HG03342 (cell line): Measurements from ENCODE around the gene CNOT3.
"Not testable (repeated sequence)": the region's sequence is repeated elsewhere in the genome, so short reads cannot be mapped to it uniquely, and the experiment has no call there.

Experiments
- ATAC-seq: cut with Tn5 transposase; IDR thresholded peaks from one replicate; pipeline ENCODE4 v1.9.1; 2021; ENCODE audit warnings: mild to moderate bottlenecking, moderate library complexity; ENCODE audit not compliant: unreplicated experiment

CNOT3 gene

DNA sequence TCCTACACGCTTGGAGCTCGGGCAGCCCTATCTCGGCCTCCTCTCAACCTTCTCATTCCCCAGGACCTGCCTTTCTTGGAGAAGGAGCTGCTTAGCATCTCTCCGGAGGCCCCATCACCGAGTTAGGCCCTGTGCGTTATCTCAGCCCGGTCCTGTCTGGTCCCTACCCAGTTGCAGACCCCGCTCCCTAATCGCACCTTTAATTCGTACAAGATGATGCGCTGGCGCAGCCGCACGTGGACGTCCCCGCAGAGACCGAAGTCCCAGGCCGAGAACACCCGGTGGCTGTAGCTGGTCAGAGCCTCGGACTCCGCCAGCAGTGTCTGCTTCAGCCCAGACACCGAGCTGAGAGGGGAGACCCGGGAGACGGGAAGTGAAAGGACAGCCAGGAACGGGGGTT, 27.7 kb downstream of the CNOT3 start:
- ATAC-seq, result no peak

DNA sequence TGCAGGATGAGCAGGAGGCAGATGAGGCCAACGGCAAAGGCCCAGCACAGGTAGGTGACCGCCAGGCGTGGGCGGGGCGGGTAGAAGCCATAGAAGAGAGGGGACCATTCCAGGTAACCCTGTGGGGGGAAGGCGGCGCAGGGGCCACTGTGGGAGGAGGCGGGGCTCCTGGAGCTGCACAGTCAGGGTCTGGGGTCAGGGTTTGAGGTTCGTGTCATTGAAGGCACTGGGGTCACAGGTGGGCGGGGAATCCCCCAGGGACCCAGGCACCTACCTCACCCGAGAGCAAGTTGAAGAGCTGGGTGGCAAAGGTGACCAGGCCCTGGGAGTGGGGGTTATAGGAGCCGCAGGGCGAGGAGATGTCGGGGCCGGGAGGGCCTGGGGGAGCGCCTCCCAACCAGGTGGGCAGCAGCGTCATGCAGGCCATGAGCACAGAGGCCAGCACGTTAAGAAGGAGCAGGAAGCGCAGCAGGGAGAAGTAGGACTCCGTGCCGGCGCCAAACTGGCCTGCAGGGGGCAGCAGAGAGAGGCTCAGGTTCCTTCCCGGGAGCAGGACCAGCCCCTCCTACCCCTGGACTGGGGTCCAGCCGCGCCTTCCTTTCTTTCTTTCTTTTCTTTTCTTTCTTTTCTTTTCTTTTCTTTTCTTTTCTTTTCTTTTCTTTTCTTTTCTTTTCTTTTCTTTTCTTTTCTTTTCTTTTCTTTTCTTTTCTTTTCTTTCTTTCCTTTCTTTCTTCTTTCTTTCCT, 30.8 kb downstream of the CNOT3 start:
- ATAC-seq, result no peak

DNA sequence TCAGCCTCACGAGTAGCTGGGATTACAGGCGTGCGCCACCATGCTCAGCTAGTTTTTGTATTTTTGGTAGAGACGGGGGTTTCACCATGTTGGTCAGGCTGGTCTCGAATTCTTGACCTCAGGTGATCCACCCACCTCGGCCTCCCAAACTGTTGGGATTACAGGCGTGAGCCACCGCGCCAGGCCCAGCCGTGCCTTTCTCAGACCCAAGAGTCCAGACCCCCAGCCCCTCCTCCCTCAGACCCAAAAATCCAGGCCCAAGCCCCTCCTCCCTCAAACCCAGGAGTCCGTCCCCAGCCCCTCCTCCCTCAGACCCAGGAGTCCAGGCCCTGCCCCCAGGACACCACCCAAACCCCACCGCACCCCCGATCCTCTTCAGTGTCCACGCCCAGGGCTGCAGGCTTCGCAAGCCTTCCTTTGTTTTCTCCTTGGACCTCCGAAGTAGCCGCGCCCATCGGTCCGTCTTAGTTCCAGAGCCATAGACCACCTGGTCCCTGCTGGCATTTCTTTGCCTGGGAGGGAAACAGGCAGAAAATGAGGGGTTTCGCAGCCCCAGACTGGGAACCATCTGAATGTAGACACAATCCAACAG, 31.7 kb downstream of the CNOT3 start:
- no peak for ATAC-seq

DNA sequence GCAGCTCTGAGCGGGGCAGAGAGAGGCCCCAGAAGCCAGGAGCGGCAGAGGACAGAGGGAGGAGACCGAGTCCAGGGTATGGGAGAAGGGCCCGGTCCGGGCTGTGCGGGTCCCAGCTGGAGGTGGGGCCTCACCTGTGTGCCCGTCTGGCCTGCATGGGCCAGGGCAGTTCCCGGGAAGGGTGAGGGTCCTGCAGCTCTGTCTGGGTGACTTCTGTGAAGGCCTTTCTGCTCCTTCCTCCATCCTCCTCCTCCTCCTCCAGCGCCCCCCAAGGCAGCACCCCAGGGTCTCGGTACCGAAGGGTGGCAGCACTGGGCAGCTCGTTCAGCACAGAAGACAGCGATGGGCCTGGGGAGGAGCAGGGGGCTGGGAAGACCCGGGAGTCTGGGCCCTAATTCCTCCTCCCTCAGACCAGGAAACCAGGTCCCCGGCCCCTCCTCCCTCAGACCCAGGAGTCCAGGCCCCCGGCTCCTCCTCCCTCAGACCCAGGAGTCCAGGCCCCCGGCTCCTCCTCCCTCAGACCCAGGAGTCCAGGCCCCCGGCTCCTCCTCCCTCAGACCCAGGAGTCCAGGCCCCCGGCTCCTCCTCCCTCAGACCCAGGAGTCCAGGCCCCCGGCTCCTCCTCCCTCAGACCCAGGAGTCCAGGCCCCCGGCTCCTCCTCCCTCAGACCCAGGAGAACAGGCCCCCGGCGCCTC, 34.3 kb downstream of the CNOT3 start:
- not testable (repeated sequence) for ATAC-seq

DNA sequence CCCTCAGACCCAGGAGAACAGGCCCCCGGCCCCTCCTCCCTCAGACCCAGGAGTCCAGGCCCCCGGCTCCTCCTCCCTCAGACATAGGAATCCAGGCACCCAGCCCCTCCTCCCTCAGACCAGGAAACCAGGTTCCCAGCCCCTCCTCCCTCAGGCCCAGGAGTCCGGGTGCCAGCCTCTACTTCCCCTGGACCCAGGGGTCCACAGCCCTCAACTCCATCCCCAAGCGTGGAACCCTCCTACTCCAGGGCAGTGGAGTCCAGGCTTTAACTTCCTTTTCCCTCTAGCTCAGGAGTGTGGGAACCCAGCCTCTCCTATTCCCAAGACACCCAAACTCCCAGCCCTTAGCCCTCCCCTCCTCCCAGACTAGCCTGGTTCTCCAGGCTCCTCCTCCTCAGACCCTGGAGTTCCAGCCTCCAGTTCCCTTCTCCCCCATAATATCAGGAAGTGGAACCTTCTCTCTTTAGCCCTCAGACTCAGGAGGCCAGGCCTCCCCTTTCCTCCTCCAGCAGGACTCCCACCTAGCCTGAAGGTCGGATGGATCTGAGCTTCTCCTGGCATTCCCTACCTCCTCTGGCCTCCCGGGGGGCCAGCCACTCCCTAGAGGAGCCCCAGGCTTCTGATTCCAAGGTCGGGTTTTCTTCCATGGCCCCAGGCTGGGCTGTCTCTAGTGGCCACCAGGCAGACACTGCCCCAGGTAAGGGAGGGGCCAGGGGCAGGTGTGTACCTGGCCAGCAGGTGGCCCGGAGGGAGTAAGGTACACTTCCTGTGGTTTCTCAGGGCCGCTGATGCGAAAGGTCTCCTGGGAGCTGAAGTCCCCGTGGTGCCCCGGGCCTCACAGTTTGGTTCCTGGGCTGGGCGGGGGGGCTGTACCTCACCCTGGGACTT, 35.2 kb downstream of the CNOT3 start, which contains the start of gene TMC4:
TMC4 (minus strand) TSS at position 690 of the 888 bp plus-strand sequence; CDS start at position 647, 43 bp downstream.
- ATAC-seq, result no peak

DNA sequence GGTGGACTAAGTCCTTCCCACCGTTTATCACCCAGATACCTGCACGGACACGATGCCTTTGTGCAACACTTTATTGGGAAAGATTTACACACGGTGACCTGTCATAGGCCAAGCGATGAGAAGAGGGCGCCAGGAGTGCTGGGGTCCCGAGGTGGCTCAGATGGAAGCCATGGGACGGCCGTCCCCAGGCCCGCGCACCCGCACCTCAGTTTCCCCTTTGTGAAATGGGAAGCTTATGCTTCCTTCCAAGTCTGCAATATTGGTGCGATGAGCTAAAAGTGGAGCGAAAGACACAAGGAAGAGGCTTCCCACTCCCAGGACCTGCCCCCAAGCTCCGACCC, 35.8 kb downstream of the CNOT3 start:
- ATAC-seq, result no peak

DNA sequence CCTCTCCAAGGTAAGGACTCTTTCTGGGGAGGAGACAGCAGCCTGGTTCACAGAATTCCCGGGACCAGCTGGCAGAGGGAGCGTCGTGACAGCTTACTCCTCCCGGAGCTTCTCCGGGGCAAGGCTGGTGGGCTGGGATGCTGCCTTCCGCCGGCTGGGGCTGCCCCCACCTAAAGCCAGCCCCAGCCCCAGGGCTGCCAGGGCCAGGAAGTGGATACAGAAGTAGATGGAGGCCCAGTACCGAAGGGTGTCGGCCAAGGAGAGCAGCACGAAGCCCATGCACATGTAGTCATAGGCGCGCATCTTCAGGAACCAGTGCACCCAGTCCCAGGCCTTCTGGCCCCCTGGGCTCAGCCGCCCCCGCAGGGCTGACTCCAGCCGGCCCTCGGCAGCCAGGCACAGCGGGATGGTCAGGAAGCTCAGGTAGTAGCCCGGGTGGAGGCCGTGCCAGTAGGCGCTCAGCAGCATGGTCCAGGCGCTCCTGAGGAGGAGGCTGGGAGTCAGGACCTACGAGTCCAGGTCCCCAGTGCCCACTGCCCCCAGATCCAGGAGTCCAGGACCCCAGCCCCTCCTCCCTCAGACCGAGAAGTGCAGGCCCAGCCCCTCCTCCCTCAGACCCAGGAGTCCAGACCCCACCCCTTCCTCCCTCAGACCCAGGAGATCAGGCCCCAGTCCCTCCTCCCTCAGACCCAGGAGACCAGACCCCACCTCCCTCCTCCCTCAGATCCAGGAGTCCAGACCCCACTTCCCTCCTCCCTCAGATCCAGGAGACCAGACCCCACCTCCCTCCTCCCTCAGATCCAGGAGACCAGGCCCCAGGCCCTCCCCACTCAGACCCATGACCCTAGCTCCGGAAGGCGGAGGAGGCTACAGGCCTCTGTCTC, 36.6 kb downstream of the CNOT3 start:
- ATAC-seq, result no peak

DNA sequence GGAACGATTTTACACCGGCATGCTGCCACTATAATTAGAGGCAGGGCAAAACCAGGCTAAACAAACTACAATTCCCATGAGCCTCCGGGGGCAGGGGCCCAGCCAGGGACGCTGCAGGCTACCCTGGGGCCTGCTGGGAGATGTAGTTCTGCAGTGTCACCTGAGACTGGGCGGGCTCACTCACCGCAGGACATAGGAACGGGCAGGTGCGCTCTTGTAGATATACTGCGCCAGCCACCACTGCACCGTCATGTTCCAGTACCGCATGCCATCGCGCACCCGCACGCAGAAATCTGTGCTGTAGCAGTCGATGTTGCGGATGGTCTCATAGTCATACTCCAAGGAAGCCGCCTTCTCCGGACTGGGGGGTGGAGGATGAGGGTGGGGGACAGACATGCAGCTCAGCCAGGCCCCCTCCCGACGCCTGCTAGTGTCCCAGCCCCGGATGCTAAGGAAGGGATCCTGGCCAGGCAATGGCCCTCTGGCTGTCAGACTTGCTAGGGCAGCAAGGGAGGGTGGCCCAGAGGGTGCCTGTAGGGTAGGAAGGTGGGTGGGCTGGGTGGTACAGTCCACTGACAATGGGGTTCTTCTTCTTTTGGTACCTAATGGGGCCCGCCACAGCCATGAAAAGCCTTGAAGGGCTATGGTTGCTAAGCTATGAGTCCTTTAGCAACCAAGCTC, 41.2 kb downstream of the CNOT3 start:
- ATAC-seq, result no peak

DNA sequence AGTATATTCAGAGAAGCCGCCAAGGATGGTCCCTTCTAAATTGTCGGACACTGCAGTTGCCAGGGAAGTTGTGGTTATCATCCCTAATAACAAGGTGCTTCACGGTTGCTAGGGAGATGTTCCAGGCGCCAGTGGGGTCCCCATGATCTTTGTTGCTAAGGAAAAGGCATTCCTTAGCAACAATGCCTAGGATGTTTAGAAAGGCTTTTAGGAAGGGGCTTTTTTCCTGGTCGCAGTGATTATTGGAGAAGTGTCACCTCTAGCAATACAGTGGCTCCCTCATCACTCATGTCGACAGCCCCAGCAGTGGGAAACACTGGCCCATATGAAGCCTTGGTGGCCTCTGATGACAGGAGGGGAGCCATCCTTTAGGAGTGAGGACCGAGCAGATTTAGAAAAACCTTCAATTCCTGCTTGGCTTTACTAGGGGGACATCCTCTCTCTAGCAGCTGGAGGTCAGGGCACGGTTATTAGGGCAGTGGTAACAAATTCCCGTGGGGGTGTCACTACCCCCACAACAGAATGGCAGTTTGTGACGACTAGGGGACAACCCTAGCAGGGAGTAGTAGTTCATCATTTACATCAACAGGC, 41.8 kb downstream of the CNOT3 start:
- ATAC-seq, result no peak

DNA sequence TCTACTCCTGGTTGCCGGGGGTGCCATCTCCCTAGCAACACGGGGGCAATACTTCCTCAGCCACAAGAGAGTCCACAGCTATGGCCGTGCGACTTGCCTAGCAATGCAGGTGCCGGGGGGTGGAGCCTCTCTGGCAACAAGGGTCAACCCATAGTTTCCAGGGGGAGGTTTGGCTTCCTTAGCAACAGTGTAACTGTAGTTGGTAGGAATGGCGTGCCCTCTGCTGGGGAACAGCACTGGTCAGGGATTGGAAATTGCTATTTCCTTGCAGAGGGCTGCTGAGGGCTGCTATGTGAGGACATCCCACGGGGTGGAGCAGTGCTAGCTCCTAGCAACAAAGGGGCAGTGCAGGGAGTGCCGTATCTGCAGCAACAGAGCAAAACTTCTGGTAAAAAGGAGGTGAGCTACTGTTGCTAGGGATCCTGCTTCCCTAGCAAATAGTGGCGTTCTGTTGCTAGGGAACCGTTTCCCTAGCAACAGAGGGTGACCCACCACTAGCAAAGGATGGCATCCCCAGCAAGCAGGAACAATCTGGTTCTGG, 42.4 kb downstream of the CNOT3 start:
- no peak for ATAC-seq

DNA sequence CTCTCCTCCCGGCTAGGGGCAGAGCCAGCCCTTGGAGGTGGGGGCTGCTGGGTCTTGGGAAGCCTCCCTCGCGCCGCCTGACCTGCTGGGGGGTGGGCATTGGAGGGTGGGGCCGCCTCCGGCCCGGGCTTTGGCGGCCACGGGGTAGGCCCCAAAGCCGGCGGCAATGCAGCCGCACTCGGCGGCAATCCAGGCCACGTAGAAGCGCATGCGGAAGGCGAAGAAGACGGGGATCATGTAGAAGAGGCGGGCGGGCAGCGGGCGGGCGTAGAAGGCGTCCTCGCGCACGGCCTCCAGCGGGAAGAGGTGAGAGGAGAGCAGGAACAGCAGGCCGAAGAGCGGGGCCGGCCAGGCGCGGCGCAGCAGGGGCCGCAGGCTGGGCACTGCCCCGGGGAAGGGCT, 43.1 kb downstream of the CNOT3 start:
- no peak for ATAC-seq

DNA sequence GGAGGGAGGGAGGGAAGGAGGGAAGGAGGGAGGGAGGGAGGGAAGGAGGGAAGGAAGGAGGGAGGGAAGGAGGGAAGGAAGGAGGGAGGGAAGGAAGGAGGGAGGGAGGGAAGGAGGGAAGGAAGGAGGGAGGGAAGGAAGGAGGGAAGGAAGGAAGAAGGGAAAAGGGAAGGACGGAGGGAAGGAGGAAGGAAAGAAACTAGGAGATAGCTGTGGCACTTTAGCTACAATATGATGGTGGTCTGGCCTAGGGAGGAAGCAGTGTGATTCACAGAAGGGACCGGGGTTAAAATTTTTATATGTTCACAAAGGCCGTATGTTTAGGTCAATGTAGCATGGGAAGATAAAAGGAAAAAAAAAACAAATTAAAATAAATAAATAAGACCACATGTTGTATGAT, 44.3 kb downstream of the CNOT3 start:
- not testable (repeated sequence) for ATAC-seq

DNA sequence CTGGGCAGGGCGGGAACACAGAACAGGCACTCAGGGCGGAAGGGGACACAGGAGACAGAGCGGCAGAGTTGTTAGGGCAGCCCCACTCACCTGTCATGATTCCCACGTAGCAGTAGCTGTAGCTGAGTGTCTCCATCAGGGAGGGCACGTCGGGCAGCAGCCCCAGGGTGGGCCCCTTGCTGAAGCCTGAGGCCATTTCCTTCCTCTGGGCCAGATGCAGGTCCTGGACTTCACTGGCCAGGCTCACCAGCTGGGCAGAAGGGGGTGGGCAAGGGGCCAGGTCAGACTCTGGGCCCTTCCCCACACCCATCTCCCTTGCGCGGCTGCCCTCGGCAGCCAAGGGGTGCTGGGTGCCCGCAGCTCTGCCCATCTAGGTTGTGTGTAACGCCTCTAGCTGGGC, 45.9 kb downstream of the CNOT3 start:
- no peak for ATAC-seq

DNA sequence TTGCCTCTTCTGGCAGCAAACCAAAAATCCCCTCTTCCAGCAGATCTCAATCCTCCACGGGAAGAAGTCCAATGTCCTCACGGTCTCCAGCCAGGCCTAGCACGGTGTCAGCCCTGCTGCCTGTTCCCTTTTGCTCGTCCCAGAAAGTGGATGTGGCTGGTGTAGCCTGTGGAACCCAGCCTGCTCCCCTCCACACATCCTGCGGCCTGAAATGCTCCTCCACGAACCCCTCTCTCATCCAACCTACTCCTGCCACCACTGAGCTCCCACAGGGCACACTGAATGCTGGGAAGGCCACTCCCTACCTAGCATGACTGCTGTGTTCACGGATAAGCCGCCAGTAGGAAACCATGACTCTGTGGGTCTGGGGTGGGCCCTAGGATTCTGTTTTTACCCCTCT, 48.8 kb downstream of the CNOT3 start:
- no peak for ATAC-seq

DNA sequence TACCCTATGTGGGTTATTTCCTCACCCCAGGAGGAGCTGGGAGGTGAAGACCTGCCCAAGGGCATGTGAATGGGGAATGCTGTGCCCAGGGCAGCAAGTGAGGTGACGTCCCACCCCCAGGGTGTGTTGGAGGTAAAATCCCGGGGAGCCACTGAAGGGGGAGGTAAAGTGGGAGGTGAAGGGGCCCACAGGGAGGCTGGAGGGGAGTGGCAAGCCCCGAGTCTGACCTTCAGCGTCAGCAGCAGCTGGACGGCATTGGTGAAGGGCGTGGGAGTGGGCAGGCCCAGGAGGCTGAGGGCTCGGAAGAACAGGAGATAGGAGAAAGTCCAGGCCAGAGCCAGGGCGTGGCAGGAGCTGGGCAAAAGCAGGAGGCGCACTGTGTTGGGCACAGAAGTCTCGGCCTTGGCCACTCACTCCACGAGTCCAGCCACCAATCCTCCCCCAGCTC, 49.4 kb downstream of the CNOT3 start:
- ATAC-seq, result no peak

DNA sequence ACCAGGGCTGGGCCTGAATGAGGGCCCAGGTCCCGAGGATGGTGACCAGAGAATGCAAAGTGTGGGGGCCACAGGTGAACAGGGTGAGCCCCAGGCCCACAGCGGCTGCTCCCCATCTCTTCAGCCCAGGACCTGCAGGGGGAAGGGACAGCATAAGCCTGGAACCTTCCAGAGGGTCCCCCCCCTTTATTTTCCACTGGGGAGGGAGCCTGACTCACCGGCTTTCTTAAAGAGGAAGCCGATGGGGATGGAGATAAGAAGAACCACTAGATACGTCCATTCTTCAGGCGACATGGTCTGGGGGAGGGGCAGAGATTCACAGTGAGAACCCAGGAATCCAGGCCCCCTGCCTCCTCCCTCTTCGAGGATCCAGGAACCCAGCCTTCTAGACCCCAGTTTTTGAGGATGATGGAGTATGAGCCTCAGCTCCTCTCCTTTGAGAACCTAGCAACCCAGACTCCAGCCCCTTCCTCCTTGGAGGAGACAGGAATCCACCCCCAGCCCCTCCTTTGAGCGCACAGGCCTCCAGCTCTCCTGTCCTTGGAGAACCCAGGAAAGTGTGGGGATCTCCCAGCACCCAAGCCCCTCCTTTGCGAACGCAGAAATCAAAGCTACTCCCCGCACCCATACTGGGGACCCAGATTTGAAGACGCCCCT, 50.8 kb downstream of the CNOT3 start:
- no peak for ATAC-seq

DNA sequence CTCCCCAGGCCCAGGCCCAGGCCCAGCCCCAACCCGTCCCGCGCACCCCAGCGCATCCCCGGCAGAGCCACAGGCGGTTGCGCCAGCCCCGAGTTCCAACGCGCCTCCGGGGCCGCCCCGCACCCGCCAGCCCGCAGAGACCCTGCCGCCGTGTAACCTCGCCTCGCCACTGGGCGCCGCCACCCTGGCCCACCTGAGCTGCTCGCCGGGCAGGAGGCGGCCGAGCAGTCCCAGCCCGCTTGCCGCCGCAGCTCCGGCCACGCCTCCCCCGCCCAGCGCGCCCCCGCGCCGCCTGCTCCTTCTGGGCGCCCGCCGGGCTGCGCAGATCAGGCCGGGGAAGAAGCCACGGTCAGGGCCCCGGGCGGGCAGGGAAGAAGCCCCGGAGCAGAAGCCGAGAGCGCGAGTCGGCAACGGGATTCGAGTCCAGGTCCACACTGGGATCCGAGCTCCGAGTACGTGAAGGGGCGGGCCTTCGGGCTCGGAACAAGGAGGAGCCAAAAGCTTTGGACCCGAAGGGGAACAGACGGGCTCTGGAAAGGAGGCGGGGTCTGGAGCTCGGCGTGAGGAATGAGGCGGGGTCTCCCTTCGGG, 51.7 kb downstream of the CNOT3 start, which contains the start of gene MBOAT7:
MBOAT7 (minus strand) TSS at position 436 of the 590 bp plus-strand sequence. CDS start 1,072 bp downstream, outside the sequence.
- peak; percentile 20 for ATAC-seq
